K562 (cell line): ENCODE data around the gene PTPRF. TPM values are rescaled to one million over a fixed set of nuclear protein-coding genes. Genes with fewer than 3 reads are reported as not detected.

Source experiments
- ATF1 ChIP-seq, 2 experiments: fragments of 450-650 bp in 1 of 2; IDR thresholded peaks; 2 replicates each; pipeline ENCODE4 v1.6.1; 2016; ENCODE audit warnings: missing compliant biosample characterization in 1 of 2, missing genetic modification characterization in 1 of 2
- CREB3L1 ChIP-seq: fragments of 450-650 bp; IDR thresholded peaks from 2 replicates; pipeline ENCODE4 v1.6.1; 2014; ENCODE audit warnings: low read depth, mild to moderate bottlenecking, moderate library complexity, borderline replicate concordance
- DPF2 ChIP-seq: fragments of 450-650 bp; IDR thresholded peaks from 2 replicates; pipeline ENCODE4 v1.6.1; 2016
- FOXJ2 ChIP-seq: fragments of 200-800 bp; sonication (Bioruptor generic); IDR thresholded peaks from 2 replicates; pipeline ENCODE4 v1.6.1; 2016; ENCODE audit warnings: missing genetic modification characterization, missing compliant biosample characterization
- GATAD2B ChIP-seq: fragments of 450-650 bp; IDR thresholded peaks from 2 replicates; pipeline ENCODE4 v1.6.1; 2017; ENCODE audit warnings: mild to moderate bottlenecking, borderline replicate concordance
- HLTF ChIP-seq: fragments of 450-650 bp; IDR thresholded peaks from 2 replicates; pipeline ENCODE4 v1.6.1; 2016
- HMG20A ChIP-seq: fragments of 450-650 bp; formaldehyde crosslinking; conservative IDR thresholded peaks from 2 replicates; pipeline ENCODE4 v1.4.0; 2020; ENCODE audit warnings: mild to moderate bottlenecking, mixed read lengths
- KDM5B ChIP-seq: fragments of 200-600 bp; sonication (generic); IDR thresholded peaks from 2 replicates; pipeline ENCODE4 v1.6.1; 2012; ENCODE audit warnings: low read depth, mild to moderate bottlenecking, moderate library complexity, low read length, control low read depth, inconsistent platforms; ENCODE audit not compliant: insufficient replicate concordance
- KLF13 ChIP-seq: fragments of 450-650 bp; IDR thresholded peaks from 2 replicates; pipeline ENCODE4 v1.6.1; 2016; ENCODE audit warnings: missing genetic modification characterization, low read depth, mild to moderate bottlenecking, missing compliant biosample characterization, moderate library complexity, borderline replicate concordance
- MTA1 ChIP-seq: fragments of 450-650 bp; IDR thresholded peaks from 2 replicates; pipeline ENCODE4 v1.6.1; 2017; ENCODE audit warnings: borderline replicate concordance
- NELFE ChIP-seq: IDR thresholded peaks from 2 replicates; pipeline ENCODE4 v1.6.1; 2011; ENCODE audit warnings: mild to moderate bottlenecking; ENCODE audit not compliant: insufficient read depth, insufficient read length
- NFRKB ChIP-seq: fragments of 450-650 bp; IDR thresholded peaks from 2 replicates; pipeline ENCODE4 v1.6.1; 2016; ENCODE audit warnings: low read depth
- PREB ChIP-seq: sonication (generic); formaldehyde crosslinking; IDR thresholded peaks from 2 replicates; pipeline ENCODE4 v1.8.1; 2023; ENCODE audit warnings: mild to moderate bottlenecking, missing genetic modification reagents
- SAFB ChIP-seq: fragments of 200-400 bp; formaldehyde crosslinking; IDR thresholded peaks from 2 replicates; pipeline ENCODE4 v1.6.1; 2017; ENCODE audit warnings: low read depth, low read length, borderline replicate concordance
- SMAD1 ChIP-seq: fragments of 150-350 bp; IDR thresholded peaks from 2 replicates; pipeline ENCODE4 v1.6.1; 2014; ENCODE audit warnings: low read length, low read depth; ENCODE audit not compliant: partially characterized antibody
- SMARCA5 ChIP-seq: fragments of 450-650 bp; IDR thresholded peaks from 2 replicates; pipeline ENCODE4 v1.6.1; 2016
- SREBF1 ChIP-seq: fragments of 150-350 bp; IDR thresholded peaks from 2 replicates; pipeline ENCODE4 v1.6.1; 2014; ENCODE audit warnings: antibody characterized with exemption, low read depth, low read length, borderline replicate concordance
- SRF ChIP-seq, 2 experiments: fragments of 250-450, 450-650 bp in 1 of 2; sonication (Bioruptor Pico) in 1 of 2; sonication (generic) in 1 of 2; formaldehyde crosslinking; IDR thresholded peaks; 2 replicates each; pipeline versions ENCODE4 v1.5.0 to v1.5.1; 2020 to 2022; ENCODE audit warnings: mild to moderate bottlenecking in 1 of 2, missing genetic modification reagents in 1 of 2
- TAF1 ChIP-seq: IDR thresholded peaks from 2 replicates; pipeline ENCODE4 v1.6.1; 2011; ENCODE audit warnings: mild to moderate bottlenecking, low read length, moderate library complexity; ENCODE audit not compliant: insufficient read depth, control insufficient read depth, severe bottlenecking; ENCODE audit errors: extremely low read depth
- TFAP4 ChIP-seq: sonication (generic); formaldehyde crosslinking; IDR thresholded peaks from 2 replicates; pipeline ENCODE4 v1.8.0; 2022; ENCODE audit warnings: missing genetic modification reagents, mild to moderate bottlenecking, moderate library complexity, borderline replicate concordance
- TGIF2 ChIP-seq: sonication (generic); formaldehyde crosslinking; IDR thresholded peaks from 2 replicates; pipeline ENCODE4 v1.8.1; 2022; ENCODE audit warnings: mild to moderate bottlenecking, missing genetic modification reagents, moderate library complexity
- ZNF124 ChIP-seq: sonication (generic); formaldehyde crosslinking; IDR thresholded peaks from 2 replicates; pipeline ENCODE4 v1.8.1; 2022; ENCODE audit warnings: missing genetic modification reagents
- ZNF436 ChIP-seq: fragments of 250-450, 450-650 bp; sonication (Bioruptor Pico); formaldehyde crosslinking; IDR thresholded peaks from 2 replicates; pipeline ENCODE4 v1.7.0; 2020; ENCODE audit warnings: mild to moderate bottlenecking
- ZNF785 ChIP-seq: fragments of 250-450 bp; sonication (Bioruptor Pico); IDR thresholded peaks from 2 replicates; pipeline ENCODE4 v1.4.0; 2020; ENCODE audit warnings: mild to moderate bottlenecking
- polyA plus RNA-seq, 8 experiments: library from polyadenylated mRNA; depleted of rRNA in 4 of 8; stranded (reverse) in 5 of 8; unstranded in 3 of 8; fragments of >200 nt; fragmentation: Nextera tagmentation in 2 of 8; fragmentation: Illumina TruSeq in 1 of 8; extraction: Ambion mirVana in 2 of 8; extraction: Trizol in 1 of 8; gene quantifications; 2 replicates each; pipeline versions ENCODE4 v1.2.1 to v1.2.3, GENCODE V29; 2011 to 2014; ENCODE audit warnings: inconsistent platforms in 1 of 8, missing spikeins in 1 of 8
- total RNA-seq, 7 experiments: library from RNA; depleted of rRNA in 6 of 7; stranded (reverse); fragments of >200 nt in 6 of 7; fragmentation: Illumina TruSeq in 2 of 7; extraction: Trizol in 2 of 7; gene quantifications; 2 replicates each; pipeline versions ENCODE4 v1.2.1 to v1.2.3, GENCODE V29; 2011 to 2021; ENCODE audit warnings: low replicate concordance in 1 of 7

PTPRF gene
- total and polyA plus RNA-seq, 9 of the 15 experiments (the other 6 are each of a cell fraction or from before 2014, with no cell fraction given): 0.13 to 4.3 (median 1.1) TPM

GRCh38 chr1:43522776-43523480 is 7.8 kb upstream of the PTPRF start (continued):
- no peak for TF ChIP-seq SAFB
- TF ChIP-seq MTA1: peak; percentile 96
- TF ChIP-seq PREB (CRISPR knock-in tag): no peak
- peak in 1 of 2 experiments; percentile 75; a peak in 2 of 4 replicates for TF ChIP-seq SRF (CRISPR knock-in tag; IDR thresholded peaks at IDR 0.05)
- no peak for TF ChIP-seq NELFE
- TF ChIP-seq TFAP4 (CRISPR knock-in tag): peak; percentile 92
- TF ChIP-seq ATF1 (CRISPR knock-in tag; IDR thresholded peaks at IDR 0.05): no peak
- peak; percentile 92 for TF ChIP-seq ATF1 (tag; IDR thresholded peaks at IDR 0.05)
- TF ChIP-seq ZNF124 (CRISPR knock-in tag): no peak
- peak; percentile 91 for TF ChIP-seq CREB3L1
- no peak for TF ChIP-seq ZNF785
- TF ChIP-seq NFRKB: no peak
- TF ChIP-seq GATAD2B: peak; percentile 82; the same call in 1 of the 2 replicates
- TF ChIP-seq KLF13: peak; percentile 83; the same call in 1 of the 2 replicates
- TF ChIP-seq SMAD1: peak; percentile 99
- TF ChIP-seq KDM5B: no peak
- peak; percentile 59 for TF ChIP-seq TAF1
- no peak for TF ChIP-seq TGIF2 (CRISPR knock-in tag)
- no peak for TF ChIP-seq HMG20A (CRISPR knock-in tag)
- peak; percentile 100 for TF ChIP-seq DPF2
- peak; percentile 99 for TF ChIP-seq HLTF
- no peak for TF ChIP-seq SMARCA5
- TF ChIP-seq ZNF436: no peak
- no peak; the same call in 1 of the 2 replicates for TF ChIP-seq SREBF1
- TF ChIP-seq FOXJ2: peak; percentile 91
